ENCODE measurements around the gene DIP2C.

The DIP2C gene

DNA sequence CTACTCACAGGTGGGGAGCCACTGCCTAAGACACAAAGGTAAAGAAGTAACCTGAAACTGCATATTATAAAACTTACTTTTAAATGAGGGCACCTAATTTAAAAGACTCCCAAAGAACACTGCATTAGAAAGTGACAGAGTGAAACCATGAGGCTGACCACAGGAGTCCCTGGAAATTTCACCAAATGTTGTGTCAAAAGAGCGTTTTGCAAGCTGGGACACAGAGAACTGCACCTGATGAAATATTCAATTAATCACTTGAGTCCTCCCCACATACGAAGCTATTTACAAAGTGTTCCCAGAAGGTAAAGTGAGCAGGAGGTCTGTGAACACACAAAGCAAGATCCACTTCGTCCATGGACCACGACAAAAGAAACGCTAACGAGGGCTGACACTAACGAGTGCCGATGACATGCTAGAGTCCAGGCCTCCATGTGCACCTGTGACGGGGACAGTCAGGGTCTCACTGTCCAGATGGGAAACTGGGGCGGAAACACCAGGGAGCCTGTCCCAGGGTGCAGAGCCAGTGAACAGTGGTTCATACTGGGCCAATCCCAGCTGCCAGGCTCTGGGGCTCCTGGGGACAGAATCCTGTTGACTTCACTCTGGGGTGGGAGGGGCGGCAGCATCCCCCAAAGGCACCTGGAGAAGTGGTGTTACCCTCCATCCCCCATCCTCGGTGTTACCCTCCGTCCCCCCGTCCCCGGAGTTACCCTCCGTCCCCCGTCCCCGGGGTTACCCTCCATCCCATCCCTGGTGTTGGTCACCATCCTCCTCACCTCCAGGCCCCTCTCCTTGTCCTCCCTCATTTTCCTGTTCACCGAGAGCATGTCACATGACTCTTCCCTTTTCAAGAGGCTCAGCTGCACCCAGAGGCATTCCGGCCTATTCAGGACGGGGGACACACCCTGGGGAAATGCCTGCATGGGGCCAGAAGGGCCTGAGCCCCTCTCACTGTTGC, 63.4 kb downstream of the DIP2C start:
- no peak for DNase-seq (ENCODE audit: low spot score)

GRCh38 chr10:625333-625696, 64.2 kb downstream of the DIP2C start:
- no peak for DNase-seq (ENCODE audit: low spot score)

DNA sequence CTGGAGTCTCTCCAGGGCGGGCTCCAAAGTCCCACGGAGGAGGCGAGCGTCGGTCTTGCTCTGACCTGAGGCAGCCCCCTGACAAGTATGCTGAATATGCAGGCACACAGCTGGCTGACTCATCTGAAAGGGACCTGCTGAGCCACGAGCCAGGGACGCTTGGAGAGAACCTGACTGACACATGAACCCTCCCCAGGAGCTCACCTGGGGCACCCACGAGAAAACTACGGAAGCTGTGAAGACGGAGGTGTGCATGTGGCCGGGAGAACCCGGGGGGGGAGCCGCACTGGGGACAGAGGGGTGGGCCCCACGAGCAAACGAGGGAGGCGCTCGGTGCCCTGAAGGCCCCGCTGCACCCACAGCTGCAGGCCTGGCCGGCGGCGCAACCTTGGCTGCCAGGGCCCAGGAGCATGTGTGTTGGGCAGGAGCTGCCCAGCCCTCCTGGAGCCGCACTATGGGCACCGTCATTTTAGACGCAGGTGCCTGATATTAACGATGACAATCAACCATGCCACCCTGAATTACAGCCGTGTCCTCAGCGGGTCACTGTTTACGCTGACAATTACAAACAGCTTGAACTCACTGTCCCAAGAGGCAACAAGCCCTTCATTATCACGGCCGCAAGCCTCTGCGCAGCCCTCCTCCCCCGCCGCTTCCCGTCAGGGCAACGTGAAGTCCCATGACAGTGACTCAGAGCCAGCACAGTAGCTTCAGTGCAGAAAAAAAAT, 64.7 kb downstream of the DIP2C start:
- no peak for DNase-seq (ENCODE audit: low spot score)

- DNase-seq (ENCODE audit: low spot score), result no peak
Observed at GRCh38 chr10:624312-624604, 65.2 kb downstream of the DIP2C start.

GRCh38 chr10:623477-624311, 65.8 kb downstream of the DIP2C start:
- DNase-seq (ENCODE audit: low spot score), result no peak

GRCh38 chr10:623014-623413, 66.5 kb downstream of the DIP2C start:
- no peak for DNase-seq (ENCODE audit: low spot score)

DNA sequence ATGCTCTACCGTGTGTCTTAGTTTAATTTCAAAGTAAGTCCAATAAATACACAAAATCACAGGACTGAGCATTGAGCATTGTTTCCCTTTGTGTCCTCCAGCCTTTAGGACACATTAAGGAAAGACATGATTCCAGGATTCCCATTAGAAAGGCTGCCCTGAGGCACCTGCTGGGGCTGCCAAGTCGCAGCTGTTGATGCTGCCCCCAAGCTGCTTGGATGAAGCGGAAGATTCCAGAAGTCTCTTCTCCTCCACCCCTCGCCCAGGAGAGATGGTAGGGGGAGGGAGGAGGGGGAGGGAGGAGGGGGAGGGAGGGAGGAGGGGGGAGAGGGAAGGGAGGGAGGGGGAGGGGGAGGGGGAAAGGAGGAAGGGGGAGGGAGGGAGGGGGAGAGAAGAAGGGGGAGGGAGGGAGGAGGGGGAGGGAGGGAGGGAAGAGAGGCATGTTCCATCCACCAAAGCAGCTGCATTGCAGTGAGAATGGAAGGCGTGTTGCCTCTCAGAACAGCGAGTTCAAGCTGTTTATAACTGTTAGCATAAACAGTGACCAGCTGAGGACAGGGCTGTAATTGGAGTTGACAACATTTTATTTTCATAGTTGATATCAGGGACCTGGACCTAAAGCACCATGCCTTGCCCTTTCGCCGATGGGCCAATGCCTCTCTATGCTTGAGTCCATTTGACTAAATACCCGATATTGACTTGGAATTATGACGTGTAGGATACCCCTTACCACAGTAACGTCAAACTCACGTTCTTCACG, 67.3 kb downstream of the DIP2C start:
- no peak for DNase-seq (ENCODE audit: low spot score)

GRCh38 chr10:621513-621912, 68.0 kb downstream of the DIP2C start:
- no peak for DNase-seq (ENCODE audit: low spot score)

GRCh38 chr10:620971-621370, 68.5 kb downstream of the DIP2C start:
- DNase-seq (ENCODE audit: low spot score), result no peak

DNA sequence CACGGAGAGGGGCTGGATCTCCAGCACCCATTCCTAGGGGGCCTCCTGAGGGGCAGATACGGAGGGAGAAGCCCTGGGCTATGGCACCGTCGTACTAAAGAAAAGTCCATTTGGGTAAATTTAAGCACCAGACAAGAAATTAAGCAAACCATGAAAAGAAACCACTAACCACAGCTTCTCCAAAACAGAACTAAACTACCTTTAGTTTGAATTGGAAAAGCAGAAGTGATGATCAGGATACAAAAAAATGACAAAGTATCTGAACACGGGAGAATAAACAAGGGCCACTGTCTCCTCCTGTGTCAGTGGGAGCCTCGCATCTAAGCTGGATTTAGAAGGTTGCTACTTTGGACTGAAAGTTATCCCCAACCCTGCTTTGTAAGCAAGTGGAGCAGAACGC, 69.1 kb downstream of the DIP2C start:
- no peak for DNase-seq (ENCODE audit: low spot score)

- DNase-seq (ENCODE audit: low spot score), result no peak
Observed at GRCh38 chr10:619710-620109, 69.8 kb downstream of the DIP2C start.

DNA sequence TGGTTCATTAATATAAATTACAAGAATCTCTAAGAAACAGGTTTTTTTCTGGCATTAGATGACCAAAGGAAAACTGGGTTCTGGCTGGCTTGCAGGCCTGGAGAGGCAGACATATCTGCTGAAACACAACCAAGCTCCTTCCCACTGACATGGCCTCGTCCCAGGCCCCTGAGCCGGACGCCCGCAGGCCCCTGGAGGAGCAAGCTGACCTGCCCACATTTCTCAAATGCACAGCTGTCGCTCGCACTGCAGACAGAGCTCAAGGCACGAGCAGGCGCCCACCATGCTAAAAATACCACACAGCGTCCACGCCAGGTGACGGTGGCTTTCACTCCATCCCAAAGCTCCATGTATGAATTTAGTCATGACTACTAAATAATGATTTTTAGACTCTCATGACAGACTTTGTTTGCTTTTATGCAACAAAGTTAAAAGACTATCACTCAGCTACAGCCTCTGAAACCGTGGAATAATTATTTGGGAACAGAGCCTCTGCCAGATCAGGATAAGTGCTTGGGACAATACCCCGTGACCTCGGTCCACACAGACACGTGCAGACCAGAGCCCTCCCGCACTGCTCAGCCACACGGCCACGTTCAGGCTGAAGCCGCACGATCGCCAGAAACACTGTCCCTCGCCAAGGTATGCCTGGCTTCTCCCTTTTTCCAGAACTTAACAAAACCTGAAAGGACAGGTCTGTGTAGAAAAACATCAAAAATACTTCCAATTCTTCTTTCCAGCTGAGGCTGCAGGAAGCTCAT, 71.1 kb downstream of the DIP2C start:
- DNase-seq (ENCODE audit: low spot score), result no peak

- DNase-seq (ENCODE audit: low spot score), result no peak
Observed at GRCh38 chr10:617471-617870, 72.0 kb downstream of the DIP2C start.

DNA sequence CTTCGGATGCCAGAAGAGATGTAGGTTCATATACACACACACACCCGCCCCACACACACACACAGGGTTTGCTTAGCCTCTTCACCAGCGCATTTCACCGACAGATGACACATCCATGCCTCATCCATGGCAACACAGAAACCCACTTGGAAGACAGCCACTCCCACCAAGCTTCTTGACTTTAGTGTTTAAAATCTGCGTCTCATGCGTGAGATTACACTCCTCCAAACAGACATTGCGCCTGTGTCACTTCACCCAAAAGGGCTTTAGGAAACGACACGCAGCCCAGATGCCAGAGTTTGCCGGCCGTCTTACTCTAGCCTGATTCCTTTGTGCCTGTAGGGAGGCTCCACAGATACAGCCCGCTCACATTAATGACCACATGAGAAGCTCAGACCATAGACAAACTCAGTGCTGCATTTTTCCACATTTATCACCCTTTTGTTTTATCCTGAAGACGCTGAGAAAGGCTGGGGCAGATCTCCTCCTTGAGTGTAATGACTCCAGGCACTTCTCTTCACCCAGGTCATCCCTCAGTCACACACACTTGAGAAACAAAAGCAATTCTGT, 73.8 kb downstream of the DIP2C start:
- no peak for DNase-seq (ENCODE audit: low spot score)

DNA sequence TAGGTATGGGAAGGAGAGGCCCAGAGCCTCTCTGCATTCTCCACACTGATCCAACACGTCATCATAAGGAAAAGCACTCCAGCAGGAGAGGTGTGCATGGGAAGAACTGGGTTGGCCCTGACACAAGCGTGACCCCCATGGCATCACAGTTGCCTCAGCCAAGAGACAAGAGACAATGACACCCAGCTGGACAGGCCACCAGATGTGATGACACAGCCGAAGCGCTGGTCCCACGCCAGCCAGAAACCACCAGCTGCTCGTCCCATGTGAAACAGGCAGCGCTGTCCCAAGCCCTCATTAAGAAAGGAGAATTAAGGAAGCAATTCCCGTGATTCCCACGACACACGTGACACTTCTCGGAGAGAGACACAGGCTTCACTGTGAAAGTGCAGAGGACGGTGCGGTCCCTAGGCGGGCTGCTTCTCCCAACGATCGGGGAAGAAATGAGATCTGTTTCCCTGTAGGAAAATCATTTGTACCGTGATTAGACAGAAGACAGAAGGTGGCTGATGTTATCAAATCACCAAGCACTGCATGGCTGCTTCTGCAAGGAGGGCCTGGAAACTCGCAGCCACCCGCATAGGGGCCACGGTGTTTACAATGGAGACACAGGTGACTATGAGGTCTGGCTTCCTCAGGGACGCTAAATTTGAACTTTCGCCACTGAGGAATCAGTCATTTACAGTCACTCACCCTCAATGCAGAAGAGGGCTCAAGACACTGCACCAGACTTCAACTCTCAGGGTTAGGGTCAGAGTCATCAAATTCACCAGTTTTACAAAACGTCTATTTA, 74.5 kb downstream of the DIP2C start:
- no peak for DNase-seq (ENCODE audit: low spot score)

DNA sequence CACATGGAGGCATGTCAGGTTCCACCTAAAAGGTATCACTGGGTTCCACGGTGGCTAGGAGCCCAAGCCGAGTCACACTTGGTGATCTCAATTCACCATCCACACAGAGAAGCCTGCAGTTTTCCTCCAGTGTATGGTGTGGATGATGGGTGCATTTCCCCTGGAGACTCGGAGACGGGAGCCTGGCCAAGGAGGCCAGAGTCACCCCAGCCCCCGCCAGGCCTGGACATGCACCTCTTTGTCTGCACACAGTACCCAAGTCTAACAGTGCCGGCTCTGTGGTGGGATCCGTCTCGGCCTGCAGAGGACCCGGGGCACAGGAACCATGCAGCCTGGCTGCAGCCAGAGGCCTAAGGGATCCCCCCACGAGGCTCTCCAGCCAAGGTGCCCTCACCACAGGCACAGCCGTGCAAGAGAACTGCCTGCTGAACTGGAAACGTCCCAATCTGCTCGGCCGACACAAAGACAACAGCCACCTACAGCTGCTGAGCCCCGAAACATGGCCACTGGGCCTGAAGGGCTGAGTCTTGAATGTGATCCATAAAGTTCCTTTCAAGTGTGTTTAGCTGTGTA, 75.2 kb downstream of the DIP2C start:
- no peak for DNase-seq (ENCODE audit: low spot score)

DNA sequence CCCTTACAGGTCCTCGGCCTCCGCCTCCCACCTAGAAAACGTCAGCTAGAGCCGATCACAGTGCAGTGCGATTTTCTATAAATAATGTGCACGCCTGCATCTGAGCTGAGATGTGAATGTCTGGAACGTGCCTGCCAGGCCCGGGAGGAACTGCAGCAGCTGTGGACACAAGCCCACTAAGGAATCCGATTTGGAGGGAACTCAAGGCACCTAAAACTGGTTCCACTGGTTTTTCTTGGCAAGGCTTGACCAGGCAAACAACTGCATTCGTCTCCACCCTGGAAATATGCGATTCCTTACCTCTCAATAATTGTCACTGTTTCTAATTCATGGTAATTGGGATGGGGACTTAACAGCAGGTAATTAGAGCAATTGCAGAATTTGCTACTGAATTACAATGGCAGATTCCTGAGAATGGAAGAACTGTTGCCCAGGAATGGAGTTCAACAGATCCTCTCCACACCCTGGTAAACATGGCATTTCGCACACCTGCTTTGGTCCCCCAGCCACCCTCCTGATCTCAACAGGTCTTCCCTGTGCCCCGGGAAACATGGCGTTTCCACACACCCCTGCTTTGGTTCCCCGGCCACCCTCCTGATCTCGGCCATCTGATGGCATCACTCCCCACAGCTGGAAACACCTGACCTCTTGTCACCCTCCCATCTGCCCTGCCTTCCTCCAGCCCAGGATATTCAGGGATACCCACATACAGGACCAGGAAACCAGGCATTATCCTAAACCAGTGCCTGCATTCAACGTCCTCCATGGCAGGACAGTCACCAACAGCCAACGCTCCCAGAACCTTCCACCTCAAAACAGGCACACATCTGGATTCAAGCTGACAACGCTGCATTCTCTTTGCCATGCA, 76.0 kb downstream of the DIP2C start:
- no peak for DNase-seq (ENCODE audit: low spot score)

DNA sequence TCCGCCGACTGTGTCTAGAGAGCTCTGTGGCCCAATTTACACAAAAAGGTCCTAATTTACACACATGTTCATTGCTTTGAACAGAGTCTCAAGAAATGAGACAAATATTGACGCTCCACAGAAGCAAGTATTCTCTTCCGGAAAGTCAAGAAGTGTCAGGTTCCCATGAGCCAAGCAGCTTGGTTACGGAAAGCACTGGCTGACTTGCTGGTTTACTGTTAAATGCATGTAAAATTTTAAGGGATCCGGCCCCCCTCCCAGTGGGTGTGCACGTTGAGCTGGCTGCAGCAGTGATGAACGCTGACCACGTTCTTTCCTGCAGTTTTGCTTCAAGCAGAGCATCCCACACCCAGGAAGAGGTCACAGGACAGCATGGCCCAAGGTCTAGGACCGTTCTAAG, 76.8 kb downstream of the DIP2C start:
- DNase-seq (ENCODE audit: low spot score), result no peak
